ENCODE results near the gene ADPRM.

Gene ADPRM

GRCh38 chr17:10742431-10742830 lies 45.0 kb downstream of the ADPRM start:
- DNase-seq: no peak

- no peak for DNase-seq
Observed at GRCh38 chr17:10743316-10744009, 46.1 kb downstream of the ADPRM start.

GRCh38 chr17:10744501-10745000 lies 47.2 kb downstream of the ADPRM start:
- no peak for DNase-seq

GRCh38 chr17:10745231-10745630 lies 47.8 kb downstream of the ADPRM start:
- DNase-seq: no peak

GRCh38 chr17:10748531-10749181 lies 51.3 kb downstream of the ADPRM start:
- DNase-seq: no peak

- no peak for DNase-seq
Observed at GRCh38 chr17:10750210-10750609, 52.8 kb downstream of the ADPRM start.

- DNase-seq: no peak
Observed at GRCh38 chr17:10751563-10751962, 54.2 kb downstream of the ADPRM start.

GRCh38 chr17:10752696-10753095 lies 55.3 kb downstream of the ADPRM start:
- DNase-seq: no peak

GRCh38 chr17:10754109-10754508 lies 56.7 kb downstream of the ADPRM start:
- DNase-seq: no peak

GRCh38 chr17:10754861-10755591 lies 57.6 kb downstream of the ADPRM start:
- no peak for DNase-seq

- DNase-seq: no peak
Observed at GRCh38 chr17:10755592-10756127, 58.3 kb downstream of the ADPRM start.

- DNase-seq: no peak
Observed at GRCh38 chr17:10756185-10756584, 58.8 kb downstream of the ADPRM start.

GRCh38 chr17:10756619-10757018 lies 59.2 kb downstream of the ADPRM start:
- DNase-seq: no peak

GRCh38 chr17:10757067-10757466 lies 59.7 kb downstream of the ADPRM start:
- DNase-seq: no peak

- DNase-seq: no peak
Observed at GRCh38 chr17:10757647-10758046, 60.3 kb downstream of the ADPRM start.

- no peak for DNase-seq
Observed at GRCh38 chr17:10758062-10758461, 60.7 kb downstream of the ADPRM start.
